ENCODE data around the gene NKX1-1.
"Not testable (repeated sequence)": the region's sequence is repeated elsewhere in the genome, so short reads cannot be mapped to it uniquely, and the experiment has no call there.

NKX1-1 gene

DNA sequence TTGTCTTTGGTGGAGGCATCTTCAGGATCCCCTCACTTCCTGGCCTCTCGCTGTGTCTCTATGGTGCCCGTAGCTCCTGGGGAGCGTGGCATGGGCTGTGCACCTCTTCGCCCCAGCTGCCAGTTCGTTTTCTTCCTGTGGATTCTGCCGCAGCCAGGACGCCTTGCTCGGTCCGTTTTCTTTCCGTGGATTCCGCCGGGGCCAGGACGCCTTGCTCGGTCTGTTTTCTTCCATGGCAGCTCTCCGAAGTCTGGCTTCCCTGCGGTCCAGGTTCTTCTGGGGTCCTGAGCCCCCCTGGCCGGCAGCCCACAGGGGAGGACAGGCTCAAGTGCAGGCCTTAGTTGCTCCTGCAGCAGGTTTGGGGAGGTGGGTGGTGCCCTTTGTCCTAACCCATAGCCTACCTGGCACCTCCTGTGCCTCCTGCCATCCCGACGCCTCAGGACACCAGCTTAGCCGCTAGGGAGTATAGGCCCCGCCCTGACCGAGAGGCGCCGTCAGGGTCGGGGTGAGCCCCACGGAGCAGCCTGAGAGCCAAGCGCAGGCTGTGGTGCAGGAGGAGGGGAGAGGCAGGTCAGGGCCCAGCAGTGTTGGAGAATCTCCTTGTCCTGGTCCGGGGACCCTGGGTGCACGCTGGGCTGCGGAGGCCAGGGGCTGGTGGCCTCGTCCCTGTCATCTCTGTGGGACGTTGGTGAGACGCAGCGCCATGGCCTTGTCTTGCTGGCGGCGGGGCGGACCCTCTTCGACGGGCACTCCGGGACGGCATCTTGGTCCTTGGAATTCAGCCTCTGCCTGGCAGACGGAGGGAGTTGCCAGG lies 32.1 kb downstream of the NKX1-1 start:
- no peak for DNase-seq (ENCODE audit: low read depth in 2 of 2)

DNA sequence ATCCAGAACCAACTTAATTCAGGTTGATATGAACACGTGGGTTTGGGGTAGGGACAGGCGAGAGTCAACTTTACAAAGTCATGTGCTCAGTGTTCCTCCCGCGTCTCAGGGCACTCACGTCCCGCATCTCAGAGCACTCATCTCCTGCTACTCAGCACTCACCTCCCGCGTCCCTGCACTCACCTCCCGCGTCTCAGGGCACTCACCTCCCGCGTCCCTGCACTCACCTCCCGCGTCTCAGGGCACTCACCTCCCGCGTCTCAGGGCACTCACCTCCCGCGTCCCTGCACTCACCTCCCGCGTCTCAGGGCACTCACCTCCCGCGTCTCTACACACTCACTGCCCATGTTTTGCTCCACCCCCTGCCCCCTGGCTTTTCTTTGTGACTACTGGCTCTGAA lies 33.7 kb downstream of the NKX1-1 start:
- not testable (repeated sequence) for DNase-seq (ENCODE audit: low read depth in 2 of 2)

DNA sequence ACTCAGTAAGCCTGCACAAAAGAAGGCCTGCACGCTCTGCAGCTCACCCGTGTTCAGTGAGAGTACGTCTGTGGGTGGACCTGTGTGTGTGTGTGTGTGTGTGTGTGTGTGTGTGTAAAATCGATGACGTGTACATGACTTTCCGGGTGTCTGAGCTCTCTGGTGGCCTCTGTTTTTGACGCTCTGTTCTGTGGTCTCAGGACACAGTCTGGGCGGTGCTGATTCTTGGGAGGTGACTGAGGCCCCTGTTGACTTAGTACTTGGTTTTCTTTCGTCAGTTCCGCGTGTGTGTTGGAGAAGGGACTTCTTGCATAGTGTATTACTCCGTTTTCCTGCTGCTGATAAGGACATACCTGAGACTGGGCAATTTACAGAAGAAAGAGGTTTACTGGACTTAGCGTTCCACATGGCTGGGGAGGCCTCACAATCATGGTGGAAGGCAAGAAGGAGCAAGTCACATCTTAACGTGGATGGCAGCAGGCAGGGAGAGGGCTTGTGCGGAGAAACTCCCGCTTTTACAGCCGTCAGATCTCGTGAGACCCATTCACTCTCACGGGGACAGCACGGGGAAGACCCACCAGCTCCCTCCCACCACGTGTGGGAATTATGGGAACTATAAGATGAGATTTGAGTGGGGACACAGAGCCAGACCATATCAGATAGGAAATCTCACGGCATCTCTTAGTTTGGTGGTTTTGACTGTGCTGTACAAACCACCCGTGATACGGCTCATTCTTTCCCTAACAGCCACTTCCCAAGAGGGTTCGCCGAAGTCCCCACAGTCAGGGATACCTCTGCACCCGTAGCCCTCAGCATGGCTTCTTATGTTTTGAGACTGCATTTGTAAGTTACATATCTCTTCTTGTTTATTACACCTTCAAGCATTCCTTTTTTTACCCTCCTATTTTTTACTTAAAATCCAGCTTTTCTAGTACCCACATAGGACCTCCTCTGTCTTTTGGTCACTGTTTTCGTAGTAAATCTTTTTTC lies 34.8 kb downstream of the NKX1-1 start:
- DNase-seq (ENCODE audit: low read depth in 2 of 2), result no peak

DNA sequence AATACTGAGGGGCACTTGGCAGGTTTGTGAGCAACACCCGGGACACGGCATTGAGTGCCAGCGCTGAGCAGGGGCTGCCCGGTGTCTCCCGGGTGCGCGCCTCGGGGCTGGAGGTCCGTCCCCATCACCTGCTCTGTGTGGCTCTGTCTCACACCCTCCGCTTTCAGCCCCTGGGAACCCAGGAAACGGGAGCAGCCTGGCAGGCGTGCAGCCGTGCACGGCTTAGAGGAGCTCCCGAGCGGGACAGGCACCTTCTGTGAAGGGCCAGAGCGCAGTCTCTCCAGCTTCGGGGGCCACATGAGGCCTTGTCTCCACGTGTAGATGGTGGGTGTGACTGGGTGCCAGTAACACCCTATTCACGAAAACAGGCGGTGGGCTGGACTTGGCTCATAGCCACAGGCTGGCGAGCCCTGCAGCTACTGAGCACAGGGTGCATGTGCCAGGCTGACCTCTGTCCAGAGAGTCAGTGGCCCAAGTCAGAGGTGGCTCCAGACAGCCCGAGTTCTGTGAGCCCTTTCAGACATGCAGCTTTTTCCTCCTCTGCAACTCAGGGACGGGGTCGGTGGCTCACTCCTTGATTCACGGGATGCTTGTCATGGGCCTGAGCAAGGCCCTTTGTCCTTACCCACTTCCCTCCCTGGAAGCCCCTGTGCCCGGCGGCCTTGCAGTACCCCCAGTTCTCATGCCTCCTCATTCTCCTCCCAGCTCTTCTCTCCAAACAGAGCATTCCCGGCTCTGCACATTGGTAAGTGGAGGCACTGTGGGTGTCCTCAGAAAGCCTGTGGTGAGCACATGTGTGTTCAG lies 35.7 kb downstream of the NKX1-1 start:
- DNase-seq (ENCODE audit: low read depth in 2 of 2), result no peak

DNA sequence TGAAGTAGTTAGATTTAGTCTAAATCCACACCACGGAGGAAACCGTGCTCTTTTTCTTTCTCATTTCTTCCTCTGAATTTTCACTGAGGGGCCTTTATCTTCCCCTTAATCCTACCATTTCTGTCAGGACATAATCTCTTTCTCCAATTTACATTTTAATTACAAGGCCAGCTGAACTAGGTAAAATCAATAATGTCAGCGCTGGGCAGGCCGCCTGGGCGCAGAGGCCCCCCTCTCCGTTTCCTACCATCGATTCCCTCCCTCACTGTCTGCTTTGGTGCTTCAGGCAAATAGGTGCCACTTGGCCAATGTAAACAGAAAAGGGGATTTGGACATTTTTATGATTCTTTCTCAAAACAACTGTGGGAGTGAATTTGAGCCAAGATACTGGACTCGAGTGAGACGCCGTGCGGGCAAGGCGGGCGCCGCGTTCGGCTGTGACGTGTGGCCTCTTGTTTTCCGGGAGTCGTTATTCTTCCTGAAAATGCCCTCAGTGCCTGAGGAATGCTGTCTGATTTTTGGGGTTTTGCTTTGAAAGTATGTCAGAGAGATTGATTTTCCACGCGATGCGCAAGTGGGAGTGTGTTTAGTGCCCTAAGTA lies 36.7 kb downstream of the NKX1-1 start:
- no peak for DNase-seq (ENCODE audit: low read depth in 2 of 2)

DNA sequence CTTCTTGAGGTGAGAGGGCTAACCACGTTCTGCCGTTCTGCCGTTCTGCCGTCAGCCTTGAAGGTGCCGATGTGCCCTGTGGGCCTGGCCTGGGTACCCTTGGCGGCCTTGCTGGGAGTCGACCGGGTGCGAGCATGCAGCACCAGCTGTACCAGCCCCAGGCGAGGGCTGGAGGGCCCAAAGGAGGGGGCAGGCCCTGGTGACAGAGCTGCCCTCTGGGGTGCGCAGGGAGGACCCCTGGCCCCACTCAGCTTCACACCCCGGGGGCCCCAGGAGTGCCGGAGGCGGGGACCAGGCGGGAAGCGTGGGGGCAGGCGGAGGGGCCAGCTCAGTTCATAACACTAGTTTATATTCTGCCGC lies 37.2 kb downstream of the NKX1-1 start:
- no peak for DNase-seq (ENCODE audit: low read depth in 2 of 2)

DNA sequence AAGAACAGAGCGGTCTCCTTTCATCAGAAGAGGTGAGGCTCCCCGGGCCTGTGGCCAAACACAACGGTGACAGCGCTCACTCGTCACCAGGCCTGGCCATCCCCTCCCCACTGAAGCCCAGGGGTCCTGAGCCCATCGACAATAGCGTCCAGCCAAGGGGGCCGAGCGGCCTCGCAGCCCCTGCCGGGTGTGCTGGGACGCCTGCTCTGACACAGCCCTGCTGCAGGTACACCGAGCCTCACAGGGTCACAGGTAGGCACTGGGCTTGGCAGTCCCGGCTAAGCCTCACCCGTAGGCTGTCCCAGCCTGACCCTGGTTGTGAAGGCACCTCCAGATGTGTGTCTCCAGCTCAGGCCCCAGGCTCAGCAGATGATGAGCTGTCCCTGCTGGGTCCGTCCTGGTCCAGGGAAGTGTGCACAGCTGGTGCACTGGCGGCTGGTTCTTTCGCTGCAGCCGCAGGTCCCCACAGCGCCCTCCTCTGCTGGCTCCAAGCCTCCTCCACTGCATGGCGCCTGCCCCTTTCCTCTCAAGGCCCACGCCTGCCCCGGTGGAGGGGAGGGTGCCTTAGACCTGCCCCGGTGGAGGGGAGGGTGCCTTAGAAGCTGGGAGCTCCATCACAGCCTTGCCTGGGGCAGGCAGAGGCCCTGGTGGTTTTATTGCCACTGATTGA lies 37.7 kb downstream of the NKX1-1 start:
- DNase-seq (ENCODE audit: low read depth in 2 of 2), result no peak

DNA sequence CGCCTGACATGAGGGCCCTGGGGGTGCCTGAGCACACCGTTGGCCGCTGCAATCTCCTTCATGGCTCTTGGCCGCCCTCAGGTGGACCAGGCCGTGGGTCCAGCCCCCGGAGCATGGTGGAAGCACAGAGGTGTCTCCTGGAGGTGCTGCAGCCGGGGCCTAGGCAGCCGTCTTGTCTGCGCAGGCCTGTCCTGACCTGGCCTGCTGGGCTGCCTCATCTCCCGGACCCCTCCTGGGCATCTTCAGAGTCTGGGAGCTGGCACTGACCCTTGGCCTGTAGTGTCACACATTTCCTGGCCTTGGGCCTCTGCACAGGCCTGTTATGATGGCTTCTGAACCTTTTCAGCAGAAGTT lies 38.3 kb downstream of the NKX1-1 start:
- DNase-seq (ENCODE audit: low read depth in 2 of 2), result no peak

DNA sequence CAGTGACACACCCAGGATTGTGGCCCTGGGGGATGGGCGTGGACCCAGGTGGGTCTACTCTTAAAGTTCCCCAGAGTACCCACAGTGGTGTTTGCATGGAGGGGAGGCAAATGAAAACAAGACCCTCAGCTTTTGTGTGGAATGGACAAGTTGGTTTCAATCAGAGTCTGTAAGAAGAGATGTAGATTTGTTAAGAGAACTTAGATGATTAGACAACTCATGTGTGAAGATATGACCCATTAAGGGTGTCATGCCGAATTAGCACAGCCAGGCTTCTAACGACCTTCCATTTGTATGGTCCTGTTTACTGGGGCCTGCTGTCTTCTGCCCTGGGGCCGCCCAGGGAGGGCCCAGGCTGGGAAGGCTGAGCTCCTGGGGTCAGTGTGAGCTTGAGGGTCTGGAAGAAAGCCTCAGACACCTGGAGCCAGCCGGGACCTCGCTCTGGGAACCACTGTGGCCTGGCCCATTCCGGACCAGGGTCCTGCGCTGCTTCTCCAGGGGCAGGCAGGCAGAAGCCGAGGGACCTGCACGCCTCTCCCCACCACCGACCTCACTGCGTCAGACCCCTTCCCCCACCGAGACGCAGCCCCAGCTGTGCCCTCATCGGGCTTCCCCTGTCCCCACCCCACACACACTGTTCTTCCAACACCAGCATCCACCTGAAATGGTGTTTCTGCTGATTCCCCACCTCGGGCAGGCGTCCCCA lies 38.9 kb downstream of the NKX1-1 start:
- DNase-seq (ENCODE audit: low read depth in 2 of 2), result no peak

DNA sequence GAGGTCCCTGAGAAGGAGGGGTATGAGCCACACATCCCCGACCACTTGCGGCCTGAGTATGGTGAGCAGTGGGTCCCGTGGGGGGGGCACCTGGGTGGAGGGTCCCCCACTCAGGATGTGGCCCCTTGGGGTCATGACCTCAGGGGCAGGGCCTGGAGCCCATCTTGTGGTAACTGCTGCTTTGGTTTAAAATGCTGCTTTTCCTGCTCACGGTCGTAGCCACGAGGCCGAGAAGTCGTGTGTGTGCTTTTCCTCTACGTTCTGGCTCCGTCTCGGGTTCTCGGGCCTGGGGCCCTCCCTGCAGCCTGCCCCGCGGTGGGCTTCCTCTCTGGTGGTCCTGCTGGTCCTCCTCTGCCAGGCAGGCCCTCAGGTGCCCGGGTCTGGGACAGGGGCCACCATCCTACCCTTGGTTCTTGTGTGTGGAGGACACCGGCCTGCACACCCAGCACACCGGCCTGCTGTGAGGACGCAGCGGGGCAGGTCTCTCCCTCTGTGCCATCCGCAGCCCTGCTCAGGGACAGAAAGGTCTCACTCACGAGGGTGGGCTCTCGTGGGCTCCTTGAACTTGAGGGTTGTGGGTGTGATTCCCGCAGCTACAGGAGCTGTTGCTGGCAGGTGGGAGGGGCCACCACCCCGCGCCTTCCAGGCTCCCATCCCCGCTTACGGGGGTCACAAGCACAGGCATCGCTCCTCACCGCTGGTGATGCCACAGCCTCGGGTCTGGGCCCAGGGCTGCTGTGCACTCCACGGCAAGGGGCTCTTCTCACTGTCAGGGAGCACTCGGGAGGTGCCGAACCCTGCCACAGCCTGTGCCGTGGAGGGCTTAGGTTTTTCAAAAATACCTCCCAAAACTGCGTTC lies 39.6 kb downstream of the NKX1-1 start:
- no peak for DNase-seq (ENCODE audit: low read depth in 2 of 2)

DNA sequence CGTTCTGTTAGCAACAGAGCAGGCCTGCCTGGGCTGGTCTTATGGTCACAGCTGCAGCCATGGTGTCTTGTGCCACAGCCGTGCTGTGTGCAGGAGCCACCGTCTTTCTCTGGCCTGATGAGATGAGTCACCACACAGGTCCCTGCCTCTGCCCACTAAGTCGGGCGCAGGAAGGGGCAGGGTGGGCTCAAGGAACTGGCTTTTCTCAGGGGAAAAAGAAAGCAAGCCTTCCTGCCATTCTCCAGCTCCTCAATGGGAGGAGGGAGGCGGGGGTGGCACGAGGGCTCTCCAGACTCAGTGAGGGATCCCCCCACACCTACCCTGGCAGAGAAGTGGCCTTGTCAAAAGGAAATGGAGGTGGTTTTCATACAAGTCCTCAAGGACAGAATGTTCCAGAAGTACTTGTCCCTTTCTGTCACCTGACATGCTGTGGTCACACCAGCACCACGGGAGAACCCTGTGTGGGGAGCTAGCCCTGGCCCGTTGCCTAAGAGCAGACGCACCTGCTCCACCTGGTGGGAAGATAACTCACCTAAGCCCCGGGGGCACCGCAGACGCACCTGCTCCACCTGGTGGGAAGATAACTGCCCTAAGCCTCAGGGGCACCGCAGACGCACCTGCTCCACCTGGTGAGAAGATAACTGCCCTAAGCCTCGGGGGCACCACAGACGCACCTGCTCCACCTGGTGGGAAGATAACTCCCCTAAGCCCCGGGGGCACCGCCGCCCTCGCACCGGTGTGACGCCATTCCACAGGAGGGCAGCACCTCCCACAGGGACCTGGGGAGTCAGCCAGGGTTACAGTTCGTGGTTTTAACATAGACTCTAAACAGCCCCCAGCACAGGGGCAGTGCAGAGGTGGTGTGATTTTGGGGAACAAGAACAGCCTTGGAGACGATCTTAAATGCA lies 40.7 kb downstream of the NKX1-1 start:
- no peak for DNase-seq (ENCODE audit: low read depth in 2 of 2)

DNA sequence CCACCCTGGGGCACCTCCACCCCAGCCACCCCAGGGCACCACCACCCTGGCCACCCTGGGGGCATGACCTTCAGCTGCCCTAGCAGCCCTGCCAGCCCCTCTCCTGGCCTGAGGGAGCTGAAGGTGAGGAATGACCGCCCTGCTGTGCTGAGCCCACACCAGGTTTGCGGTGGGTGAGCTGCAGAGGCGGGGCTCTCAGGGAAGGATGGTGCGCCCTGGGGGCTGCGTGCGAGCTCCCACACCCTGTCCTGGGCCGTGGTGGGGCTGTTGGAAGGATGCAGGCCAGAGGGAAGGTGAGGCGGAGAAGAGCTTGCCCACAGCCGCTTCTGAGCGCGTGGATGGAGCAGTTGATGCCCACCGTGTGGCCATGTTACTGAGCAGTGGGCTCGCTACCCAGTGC lies 41.5 kb downstream of the NKX1-1 start:
- no peak for DNase-seq (ENCODE audit: low read depth in 2 of 2)

DNA sequence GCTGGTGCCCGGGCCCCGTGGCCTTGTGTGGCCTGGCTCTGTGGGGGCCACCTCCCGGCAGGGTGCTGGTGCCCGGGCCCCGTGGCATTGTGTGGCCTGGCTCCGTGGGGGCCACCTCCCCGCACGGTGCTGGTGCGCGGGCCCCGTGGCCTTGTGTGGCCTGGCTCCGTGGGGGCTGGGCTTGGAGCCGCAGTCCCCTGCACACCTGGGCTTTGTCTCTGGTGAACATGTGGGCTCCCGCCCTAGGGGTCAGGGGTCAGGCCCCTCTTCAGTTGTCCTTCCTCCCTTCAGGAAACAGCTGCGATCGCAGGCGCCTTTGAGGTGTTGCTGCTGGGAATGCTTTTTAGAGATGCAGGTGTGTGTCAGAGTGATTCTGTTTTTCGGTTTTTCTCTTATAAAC lies 42.0 kb downstream of the NKX1-1 start:
- no peak for DNase-seq (ENCODE audit: low read depth in 2 of 2)

DNA sequence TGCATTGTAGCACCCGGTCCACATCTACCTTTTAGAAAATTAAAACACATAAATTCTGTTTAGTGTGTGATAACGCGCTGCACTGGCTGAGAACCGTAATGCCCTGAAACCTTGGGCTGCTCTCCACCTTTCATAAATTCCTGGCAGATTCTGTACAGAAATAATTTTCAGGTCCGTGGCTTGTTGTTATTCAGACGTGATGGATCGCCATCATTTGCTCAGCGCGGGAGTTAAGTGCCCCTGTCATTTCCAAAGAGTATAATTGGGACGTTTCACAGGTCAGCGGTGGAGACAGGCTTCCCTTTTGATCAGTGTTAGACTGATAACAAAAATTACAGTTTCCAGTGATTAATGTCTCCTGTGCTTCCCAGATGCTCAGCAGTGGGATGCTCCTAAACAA lies 42.7 kb downstream of the NKX1-1 start:
- DNase-seq (ENCODE audit: low read depth in 2 of 2), result no peak

DNA sequence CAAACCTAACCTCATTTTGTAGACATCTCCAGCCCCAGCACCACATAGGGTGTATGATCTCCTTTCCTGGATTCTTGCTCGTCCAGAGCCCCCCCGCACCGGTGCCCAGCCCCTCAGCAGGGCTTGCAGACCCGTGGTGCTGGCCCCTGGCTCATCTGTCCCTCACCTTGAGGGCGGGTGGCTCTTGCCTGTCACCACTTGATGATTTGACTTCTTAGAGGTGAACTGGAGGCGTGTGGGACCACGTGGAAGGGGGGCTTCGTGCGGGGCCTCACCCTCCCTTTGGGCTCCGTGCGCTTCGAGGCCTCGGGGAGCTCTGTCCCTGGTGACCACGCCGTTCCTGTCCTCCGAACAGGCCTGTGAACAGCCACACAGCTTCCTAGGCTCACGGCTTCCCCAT lies 43.7 kb downstream of the NKX1-1 start:
- no peak for DNase-seq (ENCODE audit: low read depth in 2 of 2)

DNA sequence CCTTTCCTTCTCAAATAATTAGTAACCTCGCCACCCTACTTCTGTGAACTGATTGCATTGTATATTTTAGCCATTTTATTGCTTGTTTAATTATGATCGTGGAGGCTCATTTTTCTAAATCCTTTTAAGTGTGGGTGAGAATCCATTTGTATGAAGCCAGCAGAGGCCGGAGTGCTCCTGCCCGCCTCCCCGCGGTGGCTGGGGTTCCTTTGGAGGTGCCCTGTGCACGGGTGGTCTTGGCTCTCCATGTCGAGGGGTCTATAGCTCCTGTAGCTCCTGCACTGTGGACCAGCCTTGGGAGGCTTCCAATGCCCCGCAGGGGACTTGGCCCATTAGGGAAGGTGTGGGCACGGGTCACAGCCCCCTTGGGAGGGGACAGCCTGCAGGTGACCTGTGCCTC lies 44.2 kb downstream of the NKX1-1 start:
- no peak for DNase-seq (ENCODE audit: low read depth in 2 of 2)

DNA sequence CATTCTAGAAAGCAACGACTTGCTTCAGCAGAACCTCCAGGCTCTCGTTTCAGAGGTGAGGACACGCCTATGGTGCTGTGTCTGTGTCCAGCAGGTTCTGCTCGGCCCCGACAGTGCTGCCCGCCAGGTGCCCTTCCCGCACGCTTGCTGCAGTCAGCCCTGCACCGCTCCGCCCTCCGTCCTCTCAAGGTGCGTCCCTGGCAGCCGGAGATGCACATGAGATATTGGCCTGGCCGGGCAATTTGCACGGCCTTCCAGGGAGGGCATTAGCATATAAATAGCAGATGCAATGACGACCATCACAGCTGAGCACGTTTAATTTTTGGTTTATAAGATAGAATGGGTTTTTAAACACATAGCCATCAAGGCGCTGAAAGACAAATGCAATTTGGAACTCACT lies 44.8 kb downstream of the NKX1-1 start:
- no peak for DNase-seq (ENCODE audit: low read depth in 2 of 2)

DNA sequence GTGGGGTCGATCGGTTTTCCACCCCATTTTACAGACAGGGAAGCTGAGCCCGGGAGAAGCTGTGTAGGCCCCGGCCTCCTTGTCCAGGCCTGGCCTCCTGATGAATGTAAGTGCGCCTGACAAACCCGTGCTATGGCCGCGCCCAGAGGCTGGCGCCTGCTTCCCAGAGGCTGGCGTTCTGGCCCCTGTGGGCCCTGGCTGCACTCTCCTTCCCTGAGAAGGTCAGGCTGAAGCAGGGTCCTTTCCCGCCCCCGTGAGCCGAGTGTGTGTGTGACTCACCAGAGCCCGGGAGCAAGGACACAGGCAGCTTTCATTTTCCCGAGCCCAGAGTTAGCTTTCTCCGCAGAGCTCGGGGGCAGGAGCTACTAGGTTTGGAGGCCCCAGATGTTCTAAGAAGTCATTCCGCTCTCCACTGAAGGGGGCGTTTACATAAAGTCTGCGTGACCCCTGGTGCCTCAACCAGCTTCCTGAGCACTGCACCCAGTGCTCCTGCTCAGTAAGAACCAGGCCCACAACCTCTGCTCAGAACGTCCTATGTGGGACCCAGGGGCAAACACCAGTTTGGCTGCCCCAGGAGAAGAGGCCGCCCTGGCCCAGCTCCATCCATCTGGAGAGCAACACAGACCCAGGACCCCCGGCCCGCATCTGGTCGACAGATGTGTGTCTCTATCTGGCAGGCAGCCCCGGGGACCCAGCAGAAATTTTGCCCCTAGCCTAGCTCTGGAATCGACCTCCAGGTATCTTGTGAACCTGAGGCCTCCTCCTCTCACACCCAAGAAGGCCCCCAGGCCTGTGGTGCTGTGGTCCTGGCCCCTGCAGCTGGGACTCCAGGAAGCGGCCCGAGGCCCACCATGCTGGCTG lies 45.6 kb downstream of the NKX1-1 start:
- no peak for DNase-seq (ENCODE audit: low read depth in 2 of 2)

All from stimulated activated CD8-positive, alpha-beta memory T cell treated with anti-CD3 and anti-CD28 coated beads, Interleukin-2, amount 100 ng/mL, for 1 hour (primary cell).